Astrocyte of the spinal cord (primary cell): ENCODE measurements around the gene ANGEL1.
A peak's percentile ranks its signal among the peaks of the same experiment; 100 is the strongest.

Experiments
- DNase-seq: peaks from one replicate; pipeline ENCODE4 v3.0.0; 2011; ENCODE audit warnings: low read depth, low spot score
- H3K4me3 ChIP-seq: 2 replicates; pipeline ENCODE4 v1.5.1; 2011; ENCODE audit warnings: low read depth, mild to moderate bottlenecking, low read length, moderate library complexity
- CTCF ChIP-seq: IDR thresholded peaks from 2 replicates; pipeline ENCODE4 v1.5.1; 2012; ENCODE audit warnings: low read depth, mild to moderate bottlenecking, low read length, inconsistent platforms
- in situ Hi-C: cut with HindIII; loops from 2 replicates; pipeline ENCODE4 v1.10.0; 2017; ENCODE audit warnings: low sequenced_read_pairs

Gene ANGEL1

DNA sequence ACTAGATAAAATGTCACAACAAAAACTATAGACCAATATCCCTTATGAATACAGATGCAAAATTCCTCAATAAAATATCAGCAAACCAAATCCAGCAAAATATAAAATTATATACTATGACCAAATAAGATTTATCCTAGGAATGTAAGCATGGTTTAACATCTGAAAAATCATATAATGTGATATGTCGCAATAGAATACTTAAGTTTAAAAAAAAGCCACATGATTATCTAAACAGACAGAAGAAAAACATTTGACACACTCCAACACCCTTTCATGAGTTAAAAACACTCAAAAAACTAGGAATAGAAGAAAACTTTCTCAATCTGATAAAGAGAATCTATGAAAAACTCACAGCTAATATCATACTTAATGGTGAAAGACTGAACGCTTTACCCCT, 20.3 kb downstream of the ANGEL1 start:
- TF ChIP-seq CTCF = no peak
- in situ Hi-C loops = no loop called here
- DNase-seq = no peak
- H3K4me3 ChIP-seq = no peak overlapping the region

DNA sequence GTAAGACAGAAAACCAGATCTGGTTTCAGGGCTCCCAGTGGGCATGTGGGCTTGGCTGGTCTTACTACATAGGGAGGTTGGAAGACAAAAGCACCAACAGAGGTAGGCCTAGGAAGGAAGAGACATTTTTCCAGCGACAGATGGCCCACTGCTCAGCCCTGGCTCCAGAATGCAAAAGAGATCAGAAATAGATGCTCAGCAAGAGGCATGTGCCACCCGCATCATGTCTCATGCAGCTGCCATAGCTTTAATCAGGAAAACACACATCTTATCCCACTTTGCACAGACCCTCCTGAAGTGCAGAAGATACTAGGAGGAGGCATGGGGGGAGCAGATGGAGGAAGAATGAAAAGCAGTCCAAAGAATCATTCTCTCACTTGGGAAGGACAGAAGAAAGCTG, 26.1 kb downstream of the ANGEL1 start:
- no peak overlapping the region for H3K4me3 ChIP-seq
- no peak for TF ChIP-seq CTCF
- DNase-seq = no peak
- in situ Hi-C loops = no loop called here

DNA sequence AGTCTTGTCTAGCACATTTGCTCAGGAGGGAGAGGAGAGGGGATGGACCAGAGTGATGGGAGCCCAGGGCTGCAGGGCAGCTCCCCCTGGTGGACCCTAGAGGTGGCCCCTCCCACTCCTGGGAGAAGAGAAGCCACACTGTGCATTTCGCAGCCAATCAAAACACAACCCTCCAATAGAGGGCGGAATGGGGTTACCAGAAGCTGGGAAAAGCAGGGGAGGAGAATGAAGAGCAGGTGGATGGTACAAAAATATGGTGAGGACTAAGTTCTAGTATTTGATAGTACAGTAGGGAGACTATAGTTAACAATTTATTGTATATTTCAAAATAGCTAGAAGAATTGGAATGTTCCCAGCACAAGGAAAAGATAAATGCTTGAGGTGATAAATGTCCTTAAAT, 27.8 kb downstream of the ANGEL1 start:
- in situ Hi-C loops = no loop called here
- peak; percentile 94 for TF ChIP-seq CTCF
- no peak overlapping the region for H3K4me3 ChIP-seq
- peak; percentile 78 for DNase-seq

DNA sequence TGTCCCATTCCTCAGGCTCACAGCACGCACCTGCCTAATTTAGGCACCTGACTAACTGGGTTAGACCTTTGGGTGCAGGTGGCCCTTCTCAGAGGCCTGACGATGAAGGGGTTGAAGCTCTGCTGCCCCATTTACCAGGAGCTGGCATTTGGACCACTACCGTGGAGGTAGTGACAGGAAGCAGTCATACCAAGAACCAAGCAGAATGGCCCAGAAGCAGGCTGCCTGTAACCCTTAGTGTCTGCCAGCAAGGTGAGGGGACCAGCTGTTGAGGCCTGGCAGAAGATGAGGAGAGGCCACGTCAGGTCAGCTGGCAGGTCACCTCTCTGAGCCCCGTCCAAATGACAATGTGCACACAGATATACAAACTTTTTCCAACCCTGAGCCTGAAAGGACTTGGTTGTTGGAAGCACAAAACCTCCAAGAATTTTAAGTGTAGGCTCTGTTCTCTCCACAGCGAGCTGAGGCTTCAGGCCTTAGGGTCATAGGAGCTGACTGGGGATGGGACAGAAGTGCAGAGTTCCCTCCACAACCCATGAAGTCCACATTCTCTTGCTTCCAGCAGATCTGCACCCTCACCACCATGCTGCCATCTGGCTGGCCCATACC, 28.3 kb downstream of the ANGEL1 start:
- no peak for DNase-seq
- no peak for TF ChIP-seq CTCF
- in situ Hi-C loops = no loop called here
- H3K4me3 ChIP-seq = no peak overlapping the region

- TF ChIP-seq CTCF = no peak
- DNase-seq = peak; percentile 29
- no peak overlapping the region for H3K4me3 ChIP-seq
- in situ Hi-C loops = no loop called here
These were observed 29.7 kb downstream of the ANGEL1 start for GRCh38 chr14:76782885-76783566.

- TF ChIP-seq CTCF = no peak
- in situ Hi-C loops = no loop called here
- no peak overlapping the region for H3K4me3 ChIP-seq
These were observed 30.4 kb downstream of the ANGEL1 start for GRCh38 chr14:76782115-76782884.

More at GRCh38 chr14:76782115-76782884, 30.4 kb downstream of the ANGEL1 start:
- no peak for DNase-seq
